ENCODE data around the gene JCHAIN.

- no peak for TF ChIP-seq CTCF (IDR thresholded peaks at IDR 0.05)
- TF ChIP-seq POLR2A (IDR thresholded peaks at IDR 0.05) = no peak
Measured at GRCh38 chr4:70628444-70628843, 37.9 kb downstream of the JCHAIN start, which contains the start of gene ENAM.

Measured in lower leg skin (tissue), 3 donors.